Vagina (tissue), 2 donors: ENCODE measurements around the gene ACTL8. TPM values are rescaled to one million over a fixed set of nuclear protein-coding genes. Genes with fewer than 3 reads are reported as not detected.

Source experiments
- DNase-seq, 2 donors: peaks; one replicate each; pipeline ENCODE4 v3.0.0-alpha.2; 2017; ENCODE audit errors: extremely low spot score in 2 of 2
- H3K27ac ChIP-seq: fragments of 200-600 bp; sonication (generic); one replicate; pipeline ENCODE4 v1.5.1; 2019
- H3K27me3 ChIP-seq: fragments of 200-600 bp; sonication (generic); one replicate; pipeline ENCODE4 v1.5.1; 2019
- H3K36me3 ChIP-seq, 2 donors: fragments of 200-600 bp; sonication (generic); one replicate each; pipeline ENCODE4 v1.5.1; 2017 to 2019
- H3K4me1 ChIP-seq: fragments of 200-600 bp; sonication (generic); one replicate; pipeline ENCODE4 v1.5.1; 2019
- H3K4me3 ChIP-seq, 2 donors: fragments of 200-600 bp; sonication (generic); 1 replicate in 1 of 2; 2 replicates in 1 of 2; pipeline ENCODE4 v1.5.1; 2016 to 2019
- H3K9me3 ChIP-seq: fragments of 200-600 bp; sonication (generic); one replicate; pipeline ENCODE4 v1.5.1; 2019
- CTCF ChIP-seq, 3 experiments: fragments of 450-650 bp in 2 of 3; fragments of 200-600 bp in 1 of 3; sonication (generic) in 1 of 3; IDR thresholded peaks; one replicate each; pipeline ENCODE4 v1.5.1; 2017 to 2019; ENCODE audit warnings: antibody characterized with exemption in 3 of 3, mild to moderate bottlenecking in 2 of 3, moderate library complexity in 2 of 3
- POLR2A ChIP-seq, 2 donors: fragments of 450-650 bp; IDR thresholded peaks; one replicate each; pipeline ENCODE4 v1.6.1; 2017; ENCODE audit warnings: antibody characterized with exemption in 2 of 2, mild to moderate bottlenecking in 2 of 2, moderate library complexity in 2 of 2
- POLR2AphosphoS5 ChIP-seq, 2 donors: sonication (generic); formaldehyde crosslinking; IDR thresholded peaks; one replicate each; pipeline ENCODE4 v1.9.0; 2017; ENCODE audit warnings: antibody characterized with exemption in 2 of 2, mild to moderate bottlenecking in 2 of 2, low read depth in 1 of 2; ENCODE audit not compliant: insufficient read depth in 1 of 2
- intact Hi-C: fragments of 100-400 bp; cut with DNase I; formaldehyde crosslinking; loops from one replicate; pipeline ENCODE4 v1.15.1; 2023
- total RNA-seq: library from RNA; depleted of rRNA; stranded (reverse); fragments of >200 nt; gene quantifications from one replicate; pipeline ENCODE4 v1.2.3, GENCODE V29; 2016

ACTL8 gene
- total RNA-seq, 1 donor from 2014 or later, result not detected

- Histone ChIP-seq H3K27me3 (no peaks in the 10 kb centered on the region), H3K27ac (no peak overlapping the region), H3K4me3 (no peak overlapping the region), H3K36me3 (no peaks in the 10 kb centered on the region), H3K9me3 (no peaks in the 10 kb centered on the region), H3K4me1 (no peaks in the 10 kb centered on the region)
- intact Hi-C loops, result no loop called here
- DNase-seq, result no peak
- TF ChIP-seq POLR2A (IDR thresholded peaks at IDR 0.05), result no peak
- TF ChIP-seq CTCF (IDR thresholded peaks at IDR 0.05), result no peak
- no peak for TF ChIP-seq POLR2AphosphoS5 (IDR thresholded peaks at IDR 0.05; ENCODE audit: insufficient read depth in 1 of 2, low read depth in 1 of 2)
These were observed 101.5 kb downstream of the ACTL8 start for GRCh38 chr1:17856496-17857108.

GRCh38 chr1:17857109-17857499 is 102.0 kb downstream of the ACTL8 start:
- DNase-seq, result no peak
- TF ChIP-seq CTCF (IDR thresholded peaks at IDR 0.05) (no peak), POLR2A (IDR thresholded peaks at IDR 0.05) (no peak), POLR2AphosphoS5 (IDR thresholded peaks at IDR 0.05; ENCODE audit: insufficient read depth in 1 of 2, low read depth in 1 of 2) (no peak)
- Histone ChIP-seq H3K9me3 (no peaks in the 10 kb centered on the region), H3K36me3 (no peaks in the 10 kb centered on the region), H3K4me3 (no peak overlapping the region), H3K4me1 (no peaks in the 10 kb centered on the region), H3K27me3 (no peaks in the 10 kb centered on the region), H3K27ac (no peak overlapping the region)
- intact Hi-C loops, result no loop called here

GRCh38 chr1:17857996-17858395 is 102.9 kb downstream of the ACTL8 start:
- no peaks in the 10 kb centered on the region for H3K27me3 ChIP-seq
- H3K27ac ChIP-seq, result no peak overlapping the region
- intact Hi-C loops, result no loop called here
- H3K36me3 ChIP-seq, result no peaks in the 10 kb centered on the region
- H3K4me3 ChIP-seq, result no peak overlapping the region
- H3K9me3 ChIP-seq, result no peaks in the 10 kb centered on the region
- no peaks in the 10 kb centered on the region for H3K4me1 ChIP-seq
- no peak for DNase-seq
- TF ChIP-seq POLR2AphosphoS5 (IDR thresholded peaks at IDR 0.05; ENCODE audit: insufficient read depth in 1 of 2, low read depth in 1 of 2) (no peak), POLR2A (IDR thresholded peaks at IDR 0.05) (no peak), CTCF (IDR thresholded peaks at IDR 0.05) (no peak)

GRCh38 chr1:17860812-17861211 is 105.7 kb downstream of the ACTL8 start:
- intact Hi-C loops, result no loop called here
- TF ChIP-seq CTCF (IDR thresholded peaks at IDR 0.05), result no peak
- TF ChIP-seq POLR2AphosphoS5 (IDR thresholded peaks at IDR 0.05; ENCODE audit: insufficient read depth in 1 of 2, low read depth in 1 of 2), result no peak
- no peak for TF ChIP-seq POLR2A (IDR thresholded peaks at IDR 0.05)
- Histone ChIP-seq H3K4me3 (no peak overlapping the region), H3K9me3 (no peaks in the 10 kb centered on the region), H3K27me3 (no peaks in the 10 kb centered on the region), H3K4me1 (no peaks in the 10 kb centered on the region), H3K27ac (no peak overlapping the region), H3K36me3 (no peaks in the 10 kb centered on the region)
- no peak for DNase-seq

GRCh38 chr1:17861685-17862084 is 106.6 kb downstream of the ACTL8 start:
- Histone ChIP-seq H3K4me1 (no peaks in the 10 kb centered on the region), H3K36me3 (no peaks in the 10 kb centered on the region), H3K27me3 (no peaks in the 10 kb centered on the region), H3K9me3 (no peaks in the 10 kb centered on the region), H3K27ac (no peak overlapping the region), H3K4me3 (no peak overlapping the region)
- intact Hi-C loops, result no loop called here
- TF ChIP-seq POLR2A (IDR thresholded peaks at IDR 0.05) (no peak), POLR2AphosphoS5 (IDR thresholded peaks at IDR 0.05; ENCODE audit: insufficient read depth in 1 of 2, low read depth in 1 of 2) (no peak)
- no peak for DNase-seq
